K562 (cell line): Measurements from ENCODE around the gene RFX7. TPM values are rescaled to one million over a fixed set of nuclear protein-coding genes. Genes with fewer than 3 reads are reported as not detected.

ENCODE experiments used
- BRF2 ChIP-seq: IDR thresholded peaks from 3 replicates; pipeline ENCODE4 v1.6.1; 2011; ENCODE audit warnings: borderline replicate concordance, mild to moderate bottlenecking; ENCODE audit not compliant: insufficient read length, insufficient read depth
- CHD2 ChIP-seq: IDR thresholded peaks from 2 replicates; pipeline ENCODE4 v1.6.1; 2011; ENCODE audit warnings: low read depth, low read length
- FIP1L1 ChIP-seq: fragments of 200-400 bp; formaldehyde crosslinking; IDR thresholded peaks from 2 replicates; pipeline ENCODE4 v1.6.1; 2018; ENCODE audit warnings: mild to moderate bottlenecking, low read depth, low read length; ENCODE audit not compliant: poor library complexity, severe bottlenecking
- FOXJ2 ChIP-seq: fragments of 200-800 bp; sonication (Bioruptor generic); IDR thresholded peaks from 2 replicates; pipeline ENCODE4 v1.6.1; 2016; ENCODE audit warnings: missing genetic modification characterization, missing compliant biosample characterization
- GABPA ChIP-seq: fragments of 200-800 bp; sonication (Bioruptor generic); conservative IDR thresholded peaks from 2 replicates; pipeline ENCODE4 v1.6.1; 2016; ENCODE audit warnings: low read depth, missing genetic modification characterization, missing compliant biosample characterization
- HINFP ChIP-seq: fragments of 450-650 bp; conservative IDR thresholded peaks from 2 replicates; pipeline ENCODE4 v1.6.1; 2016; ENCODE audit warnings: missing genetic modification characterization, low read depth, mild to moderate bottlenecking, control low read depth, missing compliant biosample characterization
- MTA2 ChIP-seq: fragments of 450-650 bp; IDR thresholded peaks from 2 replicates; pipeline ENCODE4 v1.6.1; 2016; ENCODE audit warnings: low read depth
- NKRF ChIP-seq: fragments of 450-650 bp; IDR thresholded peaks from 2 replicates; pipeline ENCODE4 v1.6.1; 2016; ENCODE audit warnings: borderline replicate concordance
- NRF1 ChIP-seq, 2 experiments: fragments of 450-650 bp; IDR thresholded peaks in 1 of 2; conservative IDR thresholded peaks in 1 of 2; 2 replicates each; pipeline ENCODE4 v1.6.1; 2014; ENCODE audit warnings: mild to moderate bottlenecking in 2 of 2
- POLR2H ChIP-seq: IDR thresholded peaks from 2 replicates; pipeline ENCODE4 v1.6.1; 2016; ENCODE audit warnings: missing genetic modification characterization, low read depth, mild to moderate bottlenecking, control low read depth, missing compliant biosample characterization, moderate library complexity
- POLR3G ChIP-seq: IDR thresholded peaks from 2 replicates; pipeline ENCODE4 v1.6.1; 2011; ENCODE audit not compliant: insufficient read length, insufficient replicate concordance; ENCODE audit errors: extremely low read depth
- RBM39 ChIP-seq: fragments of 200-400 bp; formaldehyde crosslinking; optimal IDR thresholded peaks from 2 replicates; pipeline ENCODE3; 2018; ENCODE audit warnings: low read depth, low read length
- TGIF2 ChIP-seq: sonication (generic); formaldehyde crosslinking; IDR thresholded peaks from 2 replicates; pipeline ENCODE4 v1.8.1; 2022; ENCODE audit warnings: mild to moderate bottlenecking, missing genetic modification reagents, moderate library complexity
- ZBTB1 ChIP-seq: sonication (generic); formaldehyde crosslinking; IDR thresholded peaks from 2 replicates; pipeline ENCODE4 v1.8.1; 2023; ENCODE audit warnings: missing genetic modification reagents, low read depth, mild to moderate bottlenecking, borderline replicate concordance
- ZNF121 ChIP-seq: sonication (generic); formaldehyde crosslinking; conservative IDR thresholded peaks from 2 replicates; pipeline ENCODE4 v1.8.0; 2022; ENCODE audit warnings: missing genetic modification reagents
- ZNF124 ChIP-seq: sonication (generic); formaldehyde crosslinking; IDR thresholded peaks from 2 replicates; pipeline ENCODE4 v1.8.1; 2022; ENCODE audit warnings: missing genetic modification reagents
- ZNF239 ChIP-seq: fragments of 250-450 bp; sonication (Bioruptor Pico); IDR thresholded peaks from 2 replicates; pipeline ENCODE4 v1.4.0; 2020; ENCODE audit warnings: mild to moderate bottlenecking
- ZNF280A ChIP-seq: fragments of 450-650 bp; IDR thresholded peaks from 2 replicates; pipeline ENCODE4 v1.6.1; 2018; ENCODE audit warnings: mild to moderate bottlenecking, low read depth; ENCODE audit not compliant: partially characterized antibody
- ZNF584 ChIP-seq: fragments of 200-800 bp; sonication (Bioruptor generic); IDR thresholded peaks from 2 replicates; pipeline ENCODE4 v1.6.1; 2016; ENCODE audit warnings: low read depth, mild to moderate bottlenecking, missing genetic modification characterization, missing compliant biosample characterization
- ZNF586 ChIP-seq: fragments of 450-650 bp; formaldehyde crosslinking; conservative IDR thresholded peaks from 2 replicates; pipeline ENCODE4 v1.4.0; 2020; ENCODE audit warnings: mild to moderate bottlenecking, moderate library complexity
- ZNF644 ChIP-seq: fragments of 200-800 bp; sonication (Bioruptor generic); IDR thresholded peaks from 2 replicates; pipeline ENCODE4 v1.6.1; 2016; ENCODE audit warnings: low read depth, missing genetic modification characterization, missing compliant biosample characterization
- polyA plus RNA-seq, 8 experiments: library from polyadenylated mRNA; depleted of rRNA in 4 of 8; stranded (reverse) in 5 of 8; unstranded in 3 of 8; fragments of >200 nt; fragmentation: Nextera tagmentation in 2 of 8; fragmentation: Illumina TruSeq in 1 of 8; extraction: Ambion mirVana in 2 of 8; extraction: Trizol in 1 of 8; gene quantifications; 2 replicates each; pipeline versions ENCODE4 v1.2.1 to v1.2.3, GENCODE V29; 2011 to 2014; ENCODE audit warnings: inconsistent platforms in 1 of 8, missing spikeins in 1 of 8
- total RNA-seq, 7 experiments: library from RNA; depleted of rRNA in 6 of 7; stranded (reverse); fragments of >200 nt in 6 of 7; fragmentation: Illumina TruSeq in 2 of 7; extraction: Trizol in 2 of 7; gene quantifications; 2 replicates each; pipeline versions ENCODE4 v1.2.1 to v1.2.3, GENCODE V29; 2011 to 2021; ENCODE audit warnings: low replicate concordance in 1 of 7

RFX7 gene
- total and polyA plus RNA-seq, 9 of the 15 experiments (the other 6 are each of a cell fraction or from before 2014, with no cell fraction given) = 2.4 to 17.9 (median 6.3) TPM

GRCh38 chr15:56040081-56041035, 203.3 kb downstream of the RFX7 start (continued):
- TF ChIP-seq ZNF644 (tag) (peak; percentile 81), POLR3G (no peak), BRF2 (no peak), ZNF239 (CRISPR knock-in tag) (peak; percentile 64; the same call in 1 of the 2 replicates), ZNF124 (CRISPR knock-in tag) (no peak), TGIF2 (CRISPR knock-in tag) (no peak), CHD2 (no peak), ZNF586 (CRISPR knock-in tag) (no peak), ZBTB1 (CRISPR knock-in tag) (no peak), NRF1 (conservative IDR thresholded peaks at IDR 0.05 in 1 of 2, IDR thresholded peaks at IDR 0.05 in 1 of 2) (no peak; a peak in 1 of 4 replicates), FOXJ2 (tag) (peak; percentile 64; the same call in 1 of the 2 replicates), ZNF280A (no peak), ZNF121 (CRISPR knock-in tag) (no peak), HINFP (no peak; the same call in 1 of the 2 replicates), FIP1L1 (no peak), GABPA (tag) (no peak), MTA2 (no peak), NKRF (no peak), POLR2H (tag) (peak; percentile 61), RBM39 (no peak), ZNF584 (CRISPR knock-in tag) (peak; percentile 97)
